ENCODE data around the gene P2RX4.
A peak's percentile ranks its signal among the peaks of the same experiment; 100 is the strongest.

P2RX4 gene

DNA sequence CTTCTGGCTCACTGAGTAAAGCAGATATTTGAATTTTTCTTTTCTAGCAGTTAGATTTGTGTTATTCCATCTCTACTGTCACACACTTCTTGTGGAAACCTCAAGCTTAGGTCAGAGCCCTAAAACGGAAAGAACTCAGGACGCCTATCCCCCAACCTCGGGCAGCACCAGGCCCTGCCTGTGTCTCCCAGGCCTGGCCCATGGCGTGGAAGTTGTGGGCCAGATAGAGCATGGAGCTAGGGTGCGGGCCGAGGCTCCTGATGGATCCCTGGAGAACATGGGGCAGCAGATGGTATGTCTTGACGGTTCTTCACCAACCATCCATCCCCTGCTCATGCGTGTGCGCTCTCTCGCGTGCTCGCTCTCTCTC lies 20.6 kb downstream of the P2RX4 start:
- H3K27ac ChIP-seq, result no peak overlapping the region
- TF ChIP-seq CTCF (IDR thresholded peaks at IDR 0.05) (peak; percentile 72), ZFX (IDR thresholded peaks at IDR 0.05; ENCODE audit: borderline replicate concordance) (no peak)

DNA sequence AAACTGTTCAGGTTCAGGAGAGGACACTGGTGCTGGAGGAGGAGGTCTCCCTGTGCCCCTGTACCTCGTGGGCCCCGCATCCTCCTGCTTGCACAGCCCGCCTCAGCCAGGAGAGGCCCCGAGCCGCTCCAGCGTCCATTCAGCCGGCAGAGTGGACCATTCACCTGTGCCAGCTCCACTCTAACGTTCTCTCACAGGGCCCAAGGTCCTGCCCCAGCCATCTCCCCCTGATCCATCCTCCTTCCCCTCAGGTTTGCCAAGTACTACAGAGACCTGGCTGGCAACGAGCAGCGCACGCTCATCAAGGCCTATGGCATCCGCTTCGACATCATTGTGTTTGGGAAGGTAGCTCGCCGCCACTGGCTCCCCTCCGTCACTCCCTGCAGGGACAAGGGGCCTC lies 22.2 kb downstream of the P2RX4 start:
- TF ChIP-seq CTCF (IDR thresholded peaks at IDR 0.05) (no peak), ZFX (IDR thresholded peaks at IDR 0.05; ENCODE audit: borderline replicate concordance) (no peak)
- H3K27ac ChIP-seq, result no peak overlapping the region

- TF ChIP-seq CTCF (IDR thresholded peaks at IDR 0.05) (0 out of 2 replicates have a peak, but pooled peaks have one; percentile 8), ZFX (IDR thresholded peaks at IDR 0.05; ENCODE audit: borderline replicate concordance) (no peak)
- peak overlapping the region; percentile 19; the same call in 1 of the 2 replicates for H3K27ac ChIP-seq
These were observed 23.2 kb downstream of the P2RX4 start for GRCh38 chr12:121232977-121233627.

- TF ChIP-seq CTCF (IDR thresholded peaks at IDR 0.05), result no peak
- no peak for TF ChIP-seq ZFX (IDR thresholded peaks at IDR 0.05; ENCODE audit: borderline replicate concordance)
- H3K27ac ChIP-seq, result peak overlapping the region; percentile 19; the same call in 1 of the 2 replicates
These were observed 23.7 kb downstream of the P2RX4 start for GRCh38 chr12:121233628-121234020.

DNA sequence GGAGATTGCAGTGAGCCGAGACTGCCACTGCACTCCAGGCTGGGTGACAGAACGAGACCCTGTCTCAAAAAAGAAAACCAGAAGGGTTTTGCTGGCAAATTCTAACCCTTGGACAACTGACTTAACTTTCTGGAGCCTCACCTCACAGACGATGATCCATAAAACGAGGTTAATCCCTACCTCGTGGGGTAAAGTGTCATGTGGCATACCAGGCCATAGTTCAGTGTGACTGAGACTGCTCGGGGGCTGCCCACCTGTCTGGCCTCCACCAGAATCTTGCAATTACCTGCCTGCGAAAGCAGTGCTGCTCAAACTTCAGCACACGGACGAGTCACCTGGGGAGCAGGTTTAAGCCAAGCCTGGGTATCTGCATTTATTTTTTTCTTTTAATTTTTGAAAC lies 26.8 kb downstream of the P2RX4 start:
- H3K27ac ChIP-seq, result no peak overlapping the region; the same call in 1 of the 2 replicates
- TF ChIP-seq ZFX (IDR thresholded peaks at IDR 0.05; ENCODE audit: borderline replicate concordance), result no peak
- TF ChIP-seq CTCF (IDR thresholded peaks at IDR 0.05), result no peak

DNA sequence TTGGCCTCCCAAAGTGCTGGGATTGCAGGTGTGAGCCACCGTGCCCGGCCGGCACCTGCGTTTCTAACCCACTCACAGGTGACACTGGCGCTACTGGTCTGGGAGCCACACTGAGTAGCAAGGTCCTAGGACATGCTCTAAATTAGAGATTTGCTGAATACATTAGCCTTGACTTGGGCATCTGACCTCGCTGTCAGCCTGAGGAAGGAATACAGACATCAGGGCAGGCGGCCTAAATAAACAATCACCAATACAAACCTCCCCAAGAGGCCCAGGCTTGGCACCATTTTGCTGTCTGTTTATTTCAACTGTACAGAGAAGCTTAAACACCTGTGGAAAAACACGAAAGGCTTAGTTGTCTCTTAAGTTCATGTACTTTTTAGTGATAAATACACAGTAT lies 27.5 kb downstream of the P2RX4 start:
- H3K27ac ChIP-seq, result peak overlapping the region; percentile 30
- TF ChIP-seq CTCF (IDR thresholded peaks at IDR 0.05) (no peak), ZFX (IDR thresholded peaks at IDR 0.05; ENCODE audit: borderline replicate concordance) (no peak)

DNA sequence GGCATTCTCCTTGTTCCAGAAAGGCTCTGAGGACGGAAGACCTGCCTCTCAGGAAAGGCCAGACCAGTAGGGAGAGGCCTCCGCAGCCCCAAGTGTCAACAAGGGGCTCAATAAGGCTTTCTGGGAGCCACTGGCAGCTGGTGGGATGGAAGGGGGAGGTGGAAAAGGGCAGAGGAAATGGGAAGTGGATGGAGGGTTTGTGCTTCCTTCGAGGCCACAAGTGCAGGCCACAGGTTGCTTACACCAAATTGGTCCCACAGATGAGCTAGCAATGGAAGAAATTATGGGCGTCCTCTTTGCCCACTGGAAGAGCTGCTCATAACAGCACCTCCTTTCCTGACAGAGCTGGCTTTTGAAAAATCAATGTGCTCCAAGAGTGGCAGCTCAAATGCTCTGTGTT lies 28.2 kb downstream of the P2RX4 start:
- peak overlapping the region; percentile 30 for H3K27ac ChIP-seq
- TF ChIP-seq CTCF (IDR thresholded peaks at IDR 0.05), result no peak
- TF ChIP-seq ZFX (IDR thresholded peaks at IDR 0.05; ENCODE audit: borderline replicate concordance), result no peak

Data from 22Rv1 (cell line).